Femur (tissue), 1 donor: Measurements from ENCODE around the gene PPP1R3D.
A peak's percentile ranks its signal among the peaks of the same experiment; 100 is the strongest.

Experiments used
- DNase-seq: peaks from one replicate; pipeline ENCODE4 v3.0.0-alpha.2; 2017

The PPP1R3D gene

DNA sequence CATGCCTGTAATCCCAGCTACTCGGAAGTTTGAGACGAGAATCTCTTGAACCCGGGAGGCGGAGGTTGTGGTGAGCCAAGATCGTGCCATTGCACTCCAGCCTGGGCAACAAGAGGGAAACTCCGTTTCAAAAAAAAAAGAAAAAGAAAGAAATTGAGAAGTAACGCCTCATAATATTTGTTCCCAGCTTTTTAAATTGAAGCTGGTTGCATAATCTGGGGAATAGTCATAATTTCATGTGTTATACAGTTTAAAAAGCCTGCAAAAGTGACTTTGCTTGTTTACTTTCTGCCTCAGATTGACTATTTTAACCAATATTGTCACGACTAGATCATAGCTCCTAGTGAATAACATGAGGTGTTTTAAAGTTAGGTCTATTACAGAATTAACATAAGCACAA is 7.3 kb upstream of the PPP1R3D start:
- no peak for DNase-seq

DNA sequence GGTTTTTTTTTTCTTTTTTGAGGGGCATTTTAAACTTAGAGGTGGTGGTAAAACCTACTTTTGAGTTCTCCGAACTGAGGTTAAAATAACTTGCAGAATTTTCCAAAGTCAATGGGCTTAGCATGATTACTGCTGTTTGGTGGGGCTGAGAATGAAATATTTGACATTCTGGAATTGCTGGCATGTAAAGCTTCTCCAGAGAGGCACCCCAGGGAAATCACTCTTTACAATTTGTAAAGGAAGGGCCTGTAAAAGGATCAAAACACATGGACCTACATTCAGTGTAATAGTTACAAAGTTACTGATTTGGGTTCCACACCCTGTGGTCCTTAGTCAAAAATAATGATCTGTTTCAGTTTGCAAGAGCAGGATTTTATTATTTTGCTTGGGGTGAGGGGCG is 5.6 kb upstream of the PPP1R3D start:
- DNase-seq: no peak

DNA sequence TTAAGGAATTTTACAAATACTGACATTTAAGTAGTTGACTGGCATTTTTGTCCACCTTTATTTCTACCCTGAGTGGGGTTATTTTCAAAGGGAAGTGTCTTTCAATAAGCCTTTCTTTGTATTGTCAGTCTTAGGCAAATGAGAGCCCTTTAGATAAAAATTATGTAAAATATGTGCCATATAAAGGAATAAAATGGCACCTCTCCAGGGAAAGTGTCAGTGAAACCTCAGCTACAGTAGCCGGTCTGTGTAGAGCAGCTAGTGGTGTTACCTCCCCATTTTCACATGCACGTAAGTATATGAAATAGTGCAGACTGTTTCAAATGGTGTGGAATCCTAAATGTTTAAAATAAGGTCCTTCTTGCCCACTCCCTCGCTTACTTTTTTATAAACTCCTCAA is 5.1 kb upstream of the PPP1R3D start:
- DNase-seq: no peak

DNA sequence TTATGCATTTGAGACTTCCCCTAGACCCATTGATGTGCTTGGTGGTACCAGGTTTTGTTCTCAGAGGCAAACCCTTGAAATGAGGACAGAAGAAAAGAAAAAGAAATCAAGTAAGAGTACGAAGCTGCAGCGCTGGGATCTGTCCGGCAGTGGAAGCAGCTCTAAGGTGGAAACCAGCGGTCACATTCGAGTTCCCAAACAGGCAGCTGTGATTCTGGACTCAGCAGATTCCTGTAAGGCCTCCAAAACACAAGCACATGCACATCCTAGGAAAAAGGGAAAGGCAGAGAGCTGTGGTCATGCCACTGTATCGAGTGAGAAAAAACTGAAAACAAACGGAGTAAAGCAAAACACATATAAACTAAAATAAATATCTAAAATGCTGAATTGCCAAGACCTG is 4.6 kb upstream of the PPP1R3D start:
- DNase-seq: no peak

DNA sequence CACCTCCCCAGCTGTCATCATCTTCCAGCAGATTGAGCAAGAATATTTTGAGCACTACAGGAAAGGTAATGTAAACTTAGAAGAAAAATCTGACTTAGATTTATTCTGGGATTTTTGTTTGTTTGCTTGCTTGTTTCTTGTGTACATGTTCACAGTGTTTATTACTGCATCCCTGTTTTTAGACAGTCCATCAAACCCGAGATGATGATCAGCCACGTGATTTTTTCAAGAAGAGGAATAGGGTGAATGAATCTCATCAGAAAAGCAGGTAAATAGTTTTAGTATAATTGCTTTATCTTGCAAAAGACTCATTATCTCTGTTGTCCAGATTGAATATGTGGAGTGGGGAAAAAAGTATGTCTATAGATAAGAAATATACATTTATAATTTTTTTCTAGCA is 2.1 kb upstream of the PPP1R3D start:
- DNase-seq: no peak

DNA sequence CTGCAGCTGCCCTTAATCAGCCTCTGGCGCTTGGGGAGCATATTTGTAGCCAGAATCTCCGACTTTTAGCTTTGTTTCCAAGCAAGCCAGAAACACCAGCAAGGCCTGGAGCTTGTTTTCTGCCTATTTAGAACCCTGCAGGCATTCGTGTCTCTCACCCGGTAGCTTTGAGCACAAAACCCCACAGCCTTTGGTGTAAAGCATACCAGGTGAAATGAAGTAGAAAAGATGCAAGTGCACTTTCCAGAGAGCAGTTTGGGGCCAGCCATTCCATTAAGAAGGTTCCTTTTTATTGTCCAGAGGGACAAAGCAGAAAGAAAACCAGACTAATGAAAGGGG is 820 bp upstream of the PPP1R3D start:
- no peak for DNase-seq

DNA sequence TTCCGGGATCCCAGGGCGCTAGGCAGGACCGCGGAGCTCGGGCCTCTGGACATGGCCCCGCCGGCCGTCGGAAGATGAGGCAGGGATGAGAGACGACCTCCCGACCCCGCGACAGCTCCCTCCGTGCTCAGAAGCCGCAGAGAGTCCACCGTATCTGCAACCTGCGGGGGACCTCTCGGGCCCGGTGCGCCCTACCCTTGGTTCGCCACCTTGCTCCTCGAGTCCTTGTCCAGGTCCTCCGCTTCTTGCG is 301 bp downstream of the PPP1R3D start:
- DNase-seq: no peak

DNA sequence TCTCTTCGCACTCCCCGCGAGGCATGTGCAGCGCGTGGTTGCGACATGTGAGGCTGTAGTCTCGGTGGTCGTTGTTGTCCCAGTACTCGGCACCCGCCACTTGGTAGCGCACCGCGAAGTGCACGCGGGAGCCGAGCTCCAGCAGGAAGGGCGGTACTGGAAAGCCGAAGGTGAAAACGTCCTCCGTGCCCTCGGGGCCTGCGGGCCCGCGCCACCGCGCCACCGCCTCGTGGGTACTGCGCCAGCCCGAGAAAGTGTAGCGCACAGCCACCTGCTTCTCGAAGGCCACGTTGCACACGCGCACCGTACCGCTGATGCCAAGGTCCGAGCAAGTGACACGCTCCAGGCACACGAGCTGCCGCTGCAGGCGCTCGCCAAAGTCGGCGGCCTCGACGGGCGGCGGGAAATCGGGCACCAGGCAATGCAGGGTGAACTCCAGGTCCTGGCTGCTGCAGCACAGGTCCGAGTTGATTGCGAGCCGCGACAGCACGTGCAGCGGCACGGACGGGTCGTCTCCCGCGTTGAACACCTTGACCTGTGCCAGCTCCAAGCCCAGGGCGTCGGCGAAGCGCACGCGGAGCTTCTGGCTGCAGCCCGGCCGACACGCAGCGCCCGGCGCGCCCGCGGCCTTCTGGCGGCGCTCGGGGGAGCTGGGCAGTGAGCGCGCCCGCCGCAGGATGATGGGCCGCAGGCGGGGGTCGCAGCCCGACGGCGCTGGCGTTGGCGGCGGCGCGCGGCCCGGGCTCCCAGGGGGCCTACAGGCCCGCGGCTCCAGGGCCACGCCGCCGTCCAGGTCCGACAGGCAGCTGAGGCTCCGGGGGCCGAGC is 840 bp downstream of the PPP1R3D start:
- peak; percentile 39 for DNase-seq

DNA sequence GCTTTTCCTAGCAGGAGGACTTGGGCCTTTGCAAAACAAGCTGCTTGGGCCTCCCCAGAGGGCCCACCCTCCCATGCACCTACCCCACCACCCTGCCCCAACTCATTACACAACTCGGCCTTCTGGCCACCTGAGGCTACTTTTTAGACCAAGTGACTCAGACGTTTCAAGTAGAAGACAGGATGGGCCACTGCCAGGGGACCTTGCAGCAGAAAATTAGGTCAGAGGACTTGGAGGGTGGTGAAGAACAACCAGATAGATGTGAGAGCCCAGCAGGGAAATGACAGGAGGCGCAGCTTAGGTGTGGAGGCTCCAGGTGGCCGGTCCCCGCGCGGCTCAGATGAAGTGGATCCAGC is 1.4 kb downstream of the PPP1R3D start:
- no peak for DNase-seq

DNA sequence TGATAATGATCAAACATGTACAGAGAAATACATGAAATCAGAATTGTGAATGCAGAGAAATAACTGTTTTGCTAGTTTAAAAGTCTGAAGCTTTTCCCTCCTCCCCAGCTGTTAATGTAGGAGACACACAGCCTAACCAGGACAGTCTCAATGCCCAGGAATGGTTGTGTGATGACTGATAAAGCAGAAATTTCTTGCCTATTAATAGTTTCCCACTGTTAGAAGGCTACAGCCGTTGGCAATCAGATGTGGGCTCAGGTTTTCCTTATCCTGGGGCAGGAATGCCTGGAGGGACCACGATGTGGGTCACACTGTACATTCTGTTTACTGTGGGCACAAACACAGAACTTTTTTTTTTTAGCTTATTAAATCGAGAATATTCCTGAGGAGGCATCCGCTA is 1.9 kb downstream of the PPP1R3D start:
- no peak for DNase-seq

DNA sequence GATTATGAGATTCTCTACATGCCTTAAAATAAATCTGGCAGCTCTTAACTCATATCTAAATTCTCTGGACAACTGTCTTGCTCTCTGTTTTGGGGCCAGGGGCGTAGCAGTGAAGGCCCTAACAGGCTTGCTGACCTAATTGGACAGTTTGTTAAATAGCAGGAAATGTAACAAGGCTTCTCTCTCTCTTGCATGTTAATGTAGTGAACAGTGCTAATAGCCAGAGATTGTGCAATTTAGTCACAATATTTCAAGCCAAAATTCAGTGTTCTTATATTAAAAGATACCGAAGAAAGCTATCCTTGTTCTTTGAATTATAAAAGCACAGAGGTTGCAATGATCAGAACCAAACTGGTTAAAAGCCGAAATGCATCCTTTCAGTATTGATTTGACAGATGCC is 3.0 kb downstream of the PPP1R3D start:
- DNase-seq: no peak

DNA sequence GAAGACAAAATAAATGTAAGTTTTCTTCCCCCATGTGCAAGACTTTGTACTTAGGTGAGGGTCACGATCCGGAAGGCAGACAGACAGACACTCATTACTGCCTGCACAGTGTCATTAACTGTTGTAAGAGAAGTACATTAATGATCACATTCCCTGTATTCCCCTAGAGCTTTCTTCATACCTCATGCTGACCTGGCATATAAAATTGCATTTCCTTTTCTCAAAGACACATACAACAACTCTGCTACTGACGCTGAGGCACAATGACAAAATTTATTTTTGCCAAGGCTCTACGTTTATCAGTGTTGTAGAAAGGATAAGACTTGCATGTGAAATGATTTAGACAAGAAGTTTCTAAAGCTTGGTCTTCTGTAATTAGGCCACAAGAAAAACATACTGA is 3.7 kb downstream of the PPP1R3D start:
- DNase-seq: no peak

DNA sequence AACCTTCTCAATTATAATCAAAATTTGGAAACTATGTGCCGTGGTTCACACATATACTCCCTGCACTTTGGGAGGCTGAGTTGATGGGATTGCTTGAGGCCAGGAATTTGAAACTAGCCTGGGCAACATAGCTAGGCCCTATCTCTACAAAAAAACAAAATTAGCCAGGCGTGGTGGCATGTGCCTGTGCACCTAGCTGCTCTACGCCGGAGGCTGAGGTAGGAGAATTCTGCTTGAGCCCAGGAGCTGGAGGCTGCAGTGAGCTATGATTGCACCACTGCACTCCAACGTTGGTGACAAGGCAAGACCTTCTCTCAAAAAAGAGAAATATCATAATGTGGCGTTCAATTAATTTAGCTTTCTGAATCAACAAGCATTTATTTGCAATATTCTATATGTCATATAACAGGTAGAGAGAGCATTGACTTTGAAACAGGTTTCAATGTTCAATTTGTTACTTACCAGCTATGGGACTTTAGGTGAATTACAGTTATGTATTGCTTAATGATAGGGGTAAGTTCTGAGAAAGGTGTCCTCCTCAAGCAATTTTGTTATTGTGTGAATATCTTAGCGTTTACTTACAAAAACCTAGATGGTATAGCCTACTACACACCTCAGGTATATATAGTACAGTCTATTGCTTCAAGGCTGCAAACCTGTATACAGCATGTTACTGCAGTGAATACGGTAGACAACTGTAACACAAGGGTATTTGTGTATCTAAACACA is 4.5 kb downstream of the PPP1R3D start:
- no peak for DNase-seq

DNA sequence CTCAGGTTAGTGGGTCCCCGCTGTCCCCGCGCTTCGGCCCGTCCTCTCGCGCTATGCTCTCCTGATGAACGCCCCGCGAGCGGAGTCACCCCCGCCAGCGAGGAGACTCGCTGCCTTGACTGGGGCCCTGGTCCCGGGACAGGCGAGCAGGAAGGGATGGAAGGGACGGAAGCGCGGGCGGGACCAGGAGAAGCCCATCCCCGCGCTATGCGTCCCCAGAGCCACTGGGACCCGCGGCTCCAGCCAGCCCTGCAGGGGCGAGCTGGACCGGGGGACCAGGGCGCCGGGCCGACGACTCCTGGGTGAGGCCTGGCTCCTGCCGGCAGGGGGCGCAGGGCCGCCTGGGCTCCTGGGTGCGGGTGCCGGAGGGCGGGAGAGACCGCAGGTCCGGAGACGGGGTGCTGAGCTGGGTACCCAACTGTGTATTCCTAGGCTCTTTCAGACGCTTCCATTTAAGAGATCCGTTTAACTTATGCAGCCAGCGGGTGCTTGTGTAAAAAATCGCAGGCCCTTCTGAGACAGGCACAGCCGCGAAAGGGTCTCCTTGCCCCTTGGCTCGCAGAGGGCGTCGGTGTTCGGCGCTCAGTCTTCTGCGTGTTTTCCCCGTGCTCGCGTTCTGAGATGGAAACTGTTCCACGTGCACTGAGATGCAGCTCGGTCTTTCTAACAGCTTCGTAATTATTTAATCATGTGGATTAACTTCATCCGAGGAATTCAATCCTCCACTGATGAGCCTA is 6.1 kb downstream of the PPP1R3D start:
- peak; percentile 82 for DNase-seq

DNA sequence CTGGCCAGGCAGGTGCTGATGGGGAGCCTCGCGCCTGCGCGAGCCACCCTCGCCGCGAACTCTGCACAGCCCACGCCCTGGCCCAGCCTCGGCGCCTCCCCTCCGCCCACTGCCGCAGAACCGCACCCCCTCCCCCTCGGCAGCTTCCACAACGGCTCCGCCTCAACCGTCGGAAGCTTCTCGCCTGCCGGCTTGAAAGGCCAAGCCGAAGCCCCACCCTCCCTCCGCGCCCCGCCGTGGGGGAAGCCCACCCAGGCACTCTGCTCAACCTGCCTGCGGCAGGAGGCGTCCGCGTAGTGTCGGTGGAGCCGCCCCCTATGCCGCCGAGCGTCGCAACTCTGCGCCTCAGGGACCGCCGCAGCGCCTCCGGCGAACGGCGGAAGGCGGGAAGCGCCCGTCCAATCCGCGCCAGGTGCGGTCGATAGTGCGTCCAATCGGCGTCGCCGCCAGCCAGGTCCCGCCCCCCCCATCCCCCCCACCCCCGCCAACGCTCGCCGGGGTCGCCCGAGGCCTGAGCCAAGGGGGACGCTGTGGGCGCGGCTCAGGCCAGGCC is 6.7 kb downstream of the PPP1R3D start, which contains the start of gene SYCP2:
TSS of gene SYCP2 (minus strand) at position 342 of the 553 bp plus-strand sequence. CDS start 11,224 bp downstream, outside the sequence.
- peak; percentile 68 for DNase-seq

DNA sequence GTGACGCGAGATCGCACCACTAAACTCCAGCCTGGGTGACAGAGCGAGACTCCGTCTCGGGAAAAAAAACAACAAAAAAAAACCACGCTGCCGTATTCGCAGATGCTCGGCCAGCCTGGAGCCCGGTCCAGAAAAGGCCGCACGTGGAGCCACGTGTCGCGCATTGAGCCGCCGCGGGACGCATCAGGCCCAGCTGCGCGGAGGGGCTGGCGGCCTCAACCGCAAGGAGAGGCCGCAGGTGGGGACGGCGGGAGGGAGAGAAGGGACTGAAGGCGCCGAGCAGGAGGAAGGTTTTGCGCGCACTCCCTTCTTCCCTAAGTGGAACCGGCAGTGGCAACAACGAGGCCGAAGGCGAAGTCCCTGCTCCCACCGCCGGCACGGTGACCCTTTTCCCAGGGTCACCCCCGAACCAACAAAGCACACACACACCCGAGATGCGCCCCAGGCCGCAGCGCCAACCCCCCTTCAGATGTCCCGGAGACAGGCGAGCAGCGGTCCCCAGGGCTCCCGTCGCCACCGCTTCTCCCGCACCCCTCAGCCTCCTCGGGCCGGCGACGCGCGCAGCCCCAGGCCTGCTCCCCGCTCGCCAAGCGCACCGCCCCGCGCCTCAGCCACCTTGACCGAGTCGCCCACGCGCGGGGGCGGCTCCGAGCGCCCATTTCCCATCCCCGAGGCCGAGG is 7.3 kb downstream of the PPP1R3D start:
- no peak for DNase-seq

DNA sequence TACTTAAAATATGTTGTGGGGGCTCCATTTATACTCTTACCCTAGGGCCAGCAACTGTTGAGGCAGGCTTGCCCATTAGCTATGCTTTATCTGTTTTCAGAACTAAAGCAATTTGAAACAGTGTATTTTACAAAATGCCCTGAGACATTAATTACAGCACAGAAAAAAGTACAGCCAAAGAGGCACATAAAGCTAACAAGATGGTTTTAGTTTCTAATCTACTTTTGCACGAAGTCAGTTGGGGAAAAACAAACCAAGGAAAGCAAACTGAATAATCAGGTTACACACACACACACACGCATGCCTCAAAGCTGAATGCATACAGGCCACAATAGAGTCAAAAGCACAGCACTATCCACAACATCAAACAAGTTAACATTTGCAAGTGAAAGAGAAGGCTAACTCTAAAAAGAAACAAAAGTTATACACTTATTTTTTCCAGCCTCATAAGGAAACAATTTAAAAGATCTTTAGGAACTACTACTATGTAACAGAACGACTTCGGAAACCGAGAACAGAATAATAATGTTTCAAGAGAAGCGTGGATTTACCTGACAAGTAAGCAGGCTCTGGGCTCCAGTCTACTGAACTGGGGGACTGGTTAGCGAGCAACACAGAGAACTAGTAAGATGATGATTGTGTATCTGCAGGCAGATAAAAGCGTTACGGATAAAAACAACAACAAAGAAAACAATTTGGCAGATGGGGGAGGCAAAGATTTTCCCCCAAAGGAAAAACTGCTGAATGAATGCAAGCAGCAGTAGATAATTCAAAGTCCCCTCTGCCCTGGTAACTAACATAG is 8.4 kb downstream of the PPP1R3D start:
- no peak for DNase-seq

DNA sequence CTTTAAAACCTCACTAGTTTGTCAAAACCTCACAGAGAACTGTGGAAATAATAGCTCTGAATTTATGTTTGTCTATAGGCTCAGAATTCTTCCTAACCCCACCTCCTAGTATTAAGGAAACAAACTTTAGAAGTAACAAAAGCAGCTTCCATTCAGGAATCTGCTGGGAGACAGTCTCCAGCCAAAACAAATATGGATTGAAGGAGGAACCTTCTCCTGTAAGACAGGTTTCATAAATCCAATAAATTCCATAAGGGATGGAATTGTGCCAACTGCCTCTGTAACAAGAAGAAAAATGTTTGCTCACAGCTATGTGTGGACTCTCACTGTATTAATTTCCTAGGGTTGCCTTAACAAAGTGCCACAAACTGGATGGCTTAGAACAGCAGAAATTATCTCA is 14.2 kb downstream of the PPP1R3D start:
- DNase-seq: no peak

DNA sequence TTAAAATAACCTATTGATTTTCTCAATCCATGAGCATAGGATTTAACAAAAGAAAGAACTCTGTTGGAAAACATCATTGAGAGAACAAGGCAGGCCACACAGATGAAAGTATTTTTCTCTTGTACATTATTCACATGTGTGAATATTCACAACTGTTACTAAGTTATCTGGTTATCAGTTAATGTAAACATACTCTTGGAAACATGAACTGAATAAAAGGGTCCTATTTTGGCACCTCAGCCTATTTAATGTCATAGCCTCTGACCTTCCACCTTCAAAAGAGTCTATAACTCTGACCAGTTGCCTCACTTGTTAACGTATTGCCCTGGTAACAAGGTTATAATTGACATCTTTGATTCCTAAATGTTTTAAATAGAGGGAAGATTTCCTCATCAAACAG is 14.7 kb downstream of the PPP1R3D start:
- DNase-seq: no peak

DNA sequence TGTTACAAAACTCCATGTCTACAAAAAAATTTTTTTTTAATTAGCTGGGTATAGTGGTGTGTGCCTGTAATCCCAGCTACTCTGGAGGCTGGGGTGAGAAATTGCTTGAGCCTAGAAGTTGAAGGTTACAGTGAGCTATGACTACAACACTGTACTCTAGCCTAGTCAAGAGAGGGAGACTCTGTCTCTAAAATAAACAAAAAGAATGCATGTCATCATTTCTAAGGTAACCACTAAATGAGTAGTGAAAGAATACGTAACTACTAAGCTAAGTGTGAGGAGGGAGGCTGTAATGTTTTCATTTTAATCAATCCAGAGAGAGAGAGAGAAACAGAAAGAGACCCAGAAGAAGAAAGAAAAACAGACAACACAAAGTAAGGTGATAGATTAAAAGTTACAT is 16.6 kb downstream of the PPP1R3D start:
- DNase-seq: no peak

DNA sequence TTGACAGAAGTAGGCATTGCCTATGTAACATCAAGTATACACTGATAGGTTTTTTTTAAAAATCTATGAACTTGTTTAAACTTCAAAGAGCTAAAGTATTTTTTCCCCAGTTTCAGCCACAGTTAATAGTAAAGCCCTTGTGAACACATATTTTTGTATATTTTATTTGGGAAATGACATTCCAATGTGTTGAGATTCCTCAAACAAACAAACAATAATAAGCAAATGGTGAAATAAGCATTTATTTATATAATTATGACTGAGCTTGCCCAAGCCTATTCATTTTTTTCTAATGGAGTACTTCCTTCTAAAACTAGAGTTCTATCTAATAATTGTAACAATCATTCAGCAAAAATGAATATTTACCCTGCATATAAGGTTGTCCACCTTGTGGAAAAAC is 19.2 kb downstream of the PPP1R3D start:
- DNase-seq: no peak

DNA sequence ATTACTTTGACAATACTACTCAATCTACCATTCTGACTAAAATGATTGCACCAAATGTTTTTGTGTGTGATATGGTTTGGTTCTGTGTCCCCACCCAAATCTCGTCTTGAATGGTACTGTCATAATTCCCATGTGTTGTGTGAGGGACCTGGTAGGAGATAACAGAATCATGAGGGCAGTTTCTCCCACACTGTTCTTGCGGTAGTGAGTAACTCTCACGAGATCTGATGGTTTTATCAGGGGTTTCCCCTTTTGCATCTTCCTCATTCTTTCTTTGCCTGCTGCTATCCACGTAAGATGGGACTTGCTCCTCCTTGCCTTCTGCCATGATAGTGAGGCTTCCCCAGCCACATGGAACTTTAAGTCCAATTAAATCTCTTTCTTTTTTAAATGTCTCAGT is 27.5 kb downstream of the PPP1R3D start:
- DNase-seq: no peak
